Parathyroid adenoma (tissue), 2 donors: Measurements from ENCODE around the gene OBSCN.

Experiments
- H2AFZ ChIP-seq: fragments of 300-600 bp; sonication (generic); one replicate; pipeline ENCODE4 v1.7.0; 2017; ENCODE audit warnings: antibody characterized with exemption, mild to moderate bottlenecking
- H3K27ac ChIP-seq: fragments of 300-600 bp; sonication (generic); one replicate; pipeline ENCODE4 v1.7.0; 2017
- H3K27me3 ChIP-seq: fragments of 300-600 bp; sonication (generic); one replicate; pipeline ENCODE4 v1.7.0; 2017; ENCODE audit warnings: low read length; ENCODE audit not compliant: control insufficient read depth, insufficient read depth
- H3K36me3 ChIP-seq: fragments of 300-600 bp; sonication (generic); one replicate; pipeline ENCODE4 v1.7.0; 2017; ENCODE audit warnings: low read length; ENCODE audit not compliant: control insufficient read depth, insufficient read depth
- H3K4me1 ChIP-seq: fragments of 300-600 bp; sonication (generic); one replicate; pipeline ENCODE4 v1.7.0; 2017; ENCODE audit warnings: control low read depth
- H3K4me2 ChIP-seq: fragments of 300-600 bp; sonication (generic); one replicate; pipeline ENCODE4 v1.7.0; 2017; ENCODE audit warnings: low read length
- H3K4me3 ChIP-seq: fragments of 300-600 bp; sonication (generic); one replicate; pipeline ENCODE4 v1.7.0; 2017; ENCODE audit warnings: low read depth, low read length
- H3K79me2 ChIP-seq: fragments of 300-600 bp; sonication (generic); one replicate; pipeline ENCODE4 v1.7.0; 2017; ENCODE audit warnings: control low read depth
- H3K9ac ChIP-seq: fragments of 300-600 bp; sonication (generic); one replicate; pipeline ENCODE4 v1.7.0; 2017; ENCODE audit warnings: mild to moderate bottlenecking
- H3K9me3 ChIP-seq: fragments of 300-600 bp; sonication (generic); one replicate; pipeline ENCODE4 v1.7.0; 2017; ENCODE audit warnings: low read length; ENCODE audit not compliant: control insufficient read depth
- TF ChIP-seq, protein P1 (sequence below): fragments of 300-600 bp; sonication (generic); IDR thresholded peaks from one replicate; pipeline ENCODE4 v1.7.0; 2017; ENCODE audit warnings: antibody characterized with exemption, mild to moderate bottlenecking
- donor health status: primary hyperparathyroidism.

Gene OBSCN

DNA sequence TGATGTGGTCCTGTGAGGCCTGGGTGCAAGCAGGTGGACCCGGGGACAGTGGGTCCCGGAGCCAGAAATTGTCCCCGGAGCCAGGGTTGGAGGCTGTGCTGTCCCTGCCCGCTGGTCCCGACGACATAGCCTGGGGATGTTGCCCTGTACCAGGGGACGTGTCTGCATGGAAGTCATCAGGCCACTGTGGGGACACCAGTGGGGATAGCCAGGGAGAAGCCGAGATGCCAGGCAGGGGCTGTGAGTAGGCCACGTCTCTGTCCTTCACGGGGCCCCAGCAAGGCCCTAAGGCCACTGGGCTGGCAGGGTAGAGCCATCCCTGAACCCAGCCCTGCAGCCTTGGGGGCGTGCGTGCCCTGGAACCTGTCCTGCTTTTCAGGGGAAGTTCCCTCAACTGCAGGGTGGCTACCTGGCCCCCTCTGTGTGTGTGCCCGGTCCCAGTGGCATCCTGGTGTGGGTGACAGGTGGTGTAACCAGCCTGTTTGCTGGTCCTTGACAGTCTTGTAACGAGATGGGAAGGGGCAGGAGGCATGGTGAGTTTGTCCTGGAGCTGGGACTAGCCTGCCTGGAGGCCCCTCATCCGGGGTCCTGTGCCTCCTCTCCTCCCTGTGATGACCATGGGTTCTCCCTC is 73.2 kb downstream of the OBSCN start:
- H3K36me3 ChIP-seq = no peaks in the 10 kb centered on the region
- H3K9ac ChIP-seq = no peak overlapping the region
- H3K27me3 ChIP-seq = no peaks in the 10 kb centered on the region
- no peak overlapping the region for H3K4me3 ChIP-seq
- TF ChIP-seq, protein P1, sequence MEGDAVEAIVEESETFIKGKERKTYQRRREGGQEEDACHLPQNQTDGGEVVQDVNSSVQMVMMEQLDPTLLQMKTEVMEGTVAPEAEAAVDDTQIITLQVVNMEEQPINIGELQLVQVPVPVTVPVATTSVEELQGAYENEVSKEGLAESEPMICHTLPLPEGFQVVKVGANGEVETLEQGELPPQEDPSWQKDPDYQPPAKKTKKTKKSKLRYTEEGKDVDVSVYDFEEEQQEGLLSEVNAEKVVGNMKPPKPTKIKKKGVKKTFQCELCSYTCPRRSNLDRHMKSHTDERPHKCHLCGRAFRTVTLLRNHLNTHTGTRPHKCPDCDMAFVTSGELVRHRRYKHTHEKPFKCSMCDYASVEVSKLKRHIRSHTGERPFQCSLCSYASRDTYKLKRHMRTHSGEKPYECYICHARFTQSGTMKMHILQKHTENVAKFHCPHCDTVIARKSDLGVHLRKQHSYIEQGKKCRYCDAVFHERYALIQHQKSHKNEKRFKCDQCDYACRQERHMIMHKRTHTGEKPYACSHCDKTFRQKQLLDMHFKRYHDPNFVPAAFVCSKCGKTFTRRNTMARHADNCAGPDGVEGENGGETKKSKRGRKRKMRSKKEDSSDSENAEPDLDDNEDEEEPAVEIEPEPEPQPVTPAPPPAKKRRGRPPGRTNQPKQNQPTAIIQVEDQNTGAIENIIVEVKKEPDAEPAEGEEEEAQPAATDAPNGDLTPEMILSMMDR = no peak
- H3K9me3 ChIP-seq = no peaks in the 10 kb centered on the region
- no peak overlapping the region for H2AFZ ChIP-seq
- H3K4me2 ChIP-seq = no peak overlapping the region
- no peak overlapping the region for H3K27ac ChIP-seq
- H3K79me2 ChIP-seq = no peaks in the 10 kb centered on the region
- no peaks in the 10 kb centered on the region for H3K4me1 ChIP-seq

DNA sequence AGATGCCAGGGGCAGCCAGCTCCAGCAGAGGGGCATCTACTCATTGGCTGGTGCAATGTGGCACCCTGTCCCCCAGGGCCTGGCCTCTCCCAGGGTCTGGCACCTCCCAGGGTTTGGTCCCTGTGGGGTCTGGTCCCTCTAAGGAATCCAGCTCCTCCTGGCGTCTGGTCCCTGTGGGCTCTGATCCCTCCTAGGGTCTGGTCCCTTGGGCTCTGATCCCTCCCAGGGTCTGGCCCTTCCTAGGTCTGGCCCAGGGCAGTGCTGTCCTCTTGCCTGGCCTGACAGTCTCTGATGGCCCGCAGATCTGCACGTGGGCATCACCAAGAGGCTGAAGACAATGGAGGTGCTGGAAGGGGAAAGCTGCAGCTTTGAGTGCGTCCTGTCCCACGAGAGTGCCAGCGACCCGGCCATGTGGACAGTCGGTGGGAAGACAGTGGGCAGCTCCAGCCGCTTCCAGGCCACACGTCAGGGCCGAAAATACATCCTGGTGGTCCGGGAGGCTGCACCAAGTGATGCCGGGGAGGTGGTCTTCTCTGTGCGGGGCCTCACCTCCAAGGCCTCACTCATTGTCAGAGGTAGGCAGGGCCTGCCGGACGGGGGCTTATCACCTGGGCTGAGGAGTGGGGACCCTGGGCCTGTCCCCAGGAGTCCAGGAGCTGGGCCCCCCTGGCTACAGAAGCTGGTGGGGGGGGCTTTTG is 73.9 kb downstream of the OBSCN start:
- TF ChIP-seq, protein P1 = no peak
- no peaks in the 10 kb centered on the region for H3K4me1 ChIP-seq
- H3K4me3 ChIP-seq = no peak overlapping the region
- H3K36me3 ChIP-seq = no peaks in the 10 kb centered on the region
- no peaks in the 10 kb centered on the region for H3K27me3 ChIP-seq
- H3K79me2 ChIP-seq = no peaks in the 10 kb centered on the region
- H3K27ac ChIP-seq = no peak overlapping the region
- no peak overlapping the region for H3K9ac ChIP-seq
- H2AFZ ChIP-seq = no peak overlapping the region
- no peaks in the 10 kb centered on the region for H3K9me3 ChIP-seq
- no peak overlapping the region for H3K4me2 ChIP-seq

DNA sequence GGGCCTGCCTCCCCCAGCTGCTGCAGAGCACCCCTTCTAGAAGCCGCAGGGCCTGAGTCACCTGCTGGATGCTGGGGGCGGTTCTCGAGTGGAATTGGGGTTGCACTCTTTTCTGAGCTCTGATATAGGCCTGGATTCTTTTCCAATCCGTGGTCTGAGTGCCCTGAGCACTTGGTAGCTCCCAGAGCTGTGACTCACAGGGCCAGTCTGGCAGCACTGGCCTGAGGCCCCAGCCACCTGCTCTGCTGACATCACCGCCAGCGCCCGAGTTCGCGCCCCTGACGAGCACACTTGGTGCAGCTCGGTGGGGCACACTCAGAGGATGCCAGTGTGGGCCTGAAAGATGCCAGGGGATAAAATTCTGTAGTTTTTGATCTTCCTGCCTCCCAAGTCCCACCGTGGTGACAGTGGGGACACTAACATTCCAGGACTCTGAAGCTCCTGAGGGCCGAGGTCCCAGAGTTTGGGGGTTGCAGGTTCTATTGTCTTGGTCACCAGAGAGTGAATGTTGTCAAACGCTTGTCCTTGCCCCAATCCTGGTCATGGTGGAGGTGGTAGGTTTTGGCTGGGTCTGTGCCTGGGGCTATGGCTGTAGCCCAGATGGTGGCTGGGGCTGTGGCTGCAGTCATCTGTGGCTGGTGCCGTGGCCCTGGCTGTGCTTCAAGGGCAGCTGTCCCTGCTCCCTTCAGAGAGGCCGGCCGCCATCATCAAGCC is 74.6 kb downstream of the OBSCN start:
- Histone ChIP-seq H3K4me3 (no peak overlapping the region), H3K27ac (no peak overlapping the region), H3K36me3 (no peaks in the 10 kb centered on the region), H3K4me2 (no peak overlapping the region), H3K9me3 (no peaks in the 10 kb centered on the region), H3K4me1 (no peaks in the 10 kb centered on the region), H3K27me3 (no peaks in the 10 kb centered on the region), H3K79me2 (no peaks in the 10 kb centered on the region), H3K9ac (no peak overlapping the region), H2AFZ (no peak overlapping the region)
- TF ChIP-seq, protein P1 = no peak

DNA sequence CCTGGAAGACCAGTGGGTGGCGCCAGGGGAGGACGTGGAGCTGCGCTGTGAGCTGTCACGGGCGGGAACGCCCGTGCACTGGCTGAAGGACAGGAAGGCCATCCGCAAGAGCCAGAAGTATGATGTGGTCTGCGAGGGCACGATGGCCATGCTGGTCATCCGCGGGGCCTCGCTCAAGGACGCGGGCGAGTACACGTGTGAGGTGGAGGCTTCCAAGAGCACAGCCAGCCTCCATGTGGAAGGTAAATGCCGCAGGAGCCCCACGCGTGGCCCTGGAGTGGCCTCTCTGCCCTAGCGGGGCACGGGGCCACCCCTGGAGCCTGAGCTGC is 75.2 kb downstream of the OBSCN start:
- H3K36me3 ChIP-seq = no peaks in the 10 kb centered on the region
- no peak overlapping the region for H2AFZ ChIP-seq
- no peak overlapping the region for H3K4me2 ChIP-seq
- H3K27ac ChIP-seq = no peak overlapping the region
- no peak overlapping the region for H3K4me3 ChIP-seq
- H3K27me3 ChIP-seq = no peaks in the 10 kb centered on the region
- H3K79me2 ChIP-seq = no peaks in the 10 kb centered on the region
- no peaks in the 10 kb centered on the region for H3K4me1 ChIP-seq
- no peaks in the 10 kb centered on the region for H3K9me3 ChIP-seq
- TF ChIP-seq, protein P1 = no peak
- H3K9ac ChIP-seq = no peak overlapping the region
